Activated CD8-positive, alpha-beta T cell treated with anti-CD3 and anti-CD28 coated beads for 36 hours (primary cell): ENCODE data around the gene ERICH2. TPM values are rescaled to one million over a fixed set of nuclear protein-coding genes. Genes with fewer than 3 reads are reported as not detected.

ENCODE experiments used
- ATAC-seq: fragments of 200-7000 bp; cut with Tn5 transposase; one replicate; pipeline ENCODE4 v1.10.0; 2021; ENCODE audit warnings: mild to moderate bottlenecking, moderate library complexity
- CTCF ChIA-PET: fragments of 350-600 bp; sonication (Branson Sonifier 250); formaldehyde crosslinking; loops from one replicate; lab custom pipeline; 2021; ENCODE audit warnings: antibody characterized with exemption; lab: Charles Lee
- POLR2A ChIA-PET: fragments of 350-600 bp; sonication (Branson Sonifier 250); formaldehyde crosslinking; loops from one replicate; lab custom pipeline; 2021; ENCODE audit warnings: antibody characterized with exemption; lab: Charles Lee
- DNase-seq: peaks from one replicate; pipeline ENCODE4 v3.0.0-alpha.2; 2020
- H3K27ac Mint-ChIP-seq: one replicate; pipeline ENCODE4 v1.8.0; 2021; ENCODE audit warnings: mild to moderate bottlenecking, mixed read lengths
- H3K27me3 Mint-ChIP-seq: one replicate; pipeline ENCODE4 v1.8.0; 2021; ENCODE audit warnings: mixed read lengths
- H3K36me3 Mint-ChIP-seq: one replicate; pipeline ENCODE4 v1.8.0; 2021; ENCODE audit warnings: low read depth, mixed read lengths
- H3K4me1 Mint-ChIP-seq: one replicate; pipeline ENCODE4 v1.8.0; 2021; ENCODE audit warnings: low read depth, mixed read lengths
- H3K4me3 Mint-ChIP-seq: one replicate; pipeline ENCODE4 v1.8.0; 2021; ENCODE audit warnings: mild to moderate bottlenecking, moderate library complexity, mixed read lengths
- H3K9me3 Mint-ChIP-seq: one replicate; pipeline ENCODE4 v1.8.0; 2021; ENCODE audit warnings: mixed read lengths
- CTCF ChIP-seq: fragments of 200-600 bp; IDR thresholded peaks from one replicate; pipeline ENCODE4 v1.8.0; 2022; ENCODE audit warnings: antibody characterized with exemption, mild to moderate bottlenecking
- intact Hi-C: fragments of 100-400 bp; cut with micrococcal nuclease; formaldehyde crosslinking; loops from one replicate; pipeline ENCODE4 v1.10.0; 2022
- total RNA-seq, 2 experiments: library from RNA; stranded (reverse); gene quantifications; one replicate each; pipeline ENCODE4 v1.2.3, GENCODE V29; 2021

ERICH2 gene
- total RNA-seq, 2 experiments from 2014 or later, result not detected

- H3K4me3 Mint-ChIP-seq, result peak overlapping the region; percentile 66
- intact Hi-C loops, result loop anchor here (10.0 kb wide), 1 partner anchor 333 kb away; no protein-coding TSS in a partner anchor
- peaks cover 84% of the 10 kb centered on the region for H3K27me3 Mint-ChIP-seq
- no peak for TF ChIP-seq CTCF
- peak; percentile 36 for DNase-seq
- H3K9me3 Mint-ChIP-seq, result no peaks in the 10 kb centered on the region
- H3K4me1 Mint-ChIP-seq, result peaks cover 60% of the 10 kb centered on the region
- CTCF ChIA-PET, result interaction anchor here (1.1 to 6.7 kb wide), 5 partner anchors 55 to 494 kb away, joined by 3 to 50 read pairs (median 8); partner anchors contain the start of gene SP5
- H3K36me3 Mint-ChIP-seq, result no peaks in the 10 kb centered on the region
- POLR2A ChIA-PET, result no interaction called here
- no peak for ATAC-seq
- H3K27ac Mint-ChIP-seq, result no peak overlapping the region
Measured at GRCh38 chr2:170818036-170818751, 48.0 kb downstream of the ERICH2 start.

- Mint-ChIP-seq H3K4me1 (peaks cover 53% of the 10 kb centered on the region), H3K36me3 (no peaks in the 10 kb centered on the region), H3K4me3 (peak overlapping the region; percentile 66), H3K27me3 (peaks cover 82% of the 10 kb centered on the region), H3K9me3 (no peaks in the 10 kb centered on the region), H3K27ac (no peak overlapping the region)
- no peak for TF ChIP-seq CTCF
- ATAC-seq (no peak), DNase-seq (no peak)
- ChIA-PET CTCF (interaction anchor here (1.1 to 2.0 kb wide), 4 partner anchors 54 to 449 kb away, joined by 3 to 10 read pairs (median 6); partner anchors contain the start of gene SP5), POLR2A (interaction anchor here (1.3 kb wide), 1 partner anchor 383 kb away, joined by 6 read pairs; no protein-coding TSS in a partner anchor)
- intact Hi-C loops, result loop anchor here (10.0 kb wide), 1 partner anchor 334 kb away; no protein-coding TSS in a partner anchor
Measured at GRCh38 chr2:170818752-170819470, 48.7 kb downstream of the ERICH2 start.

- CTCF ChIA-PET, result interaction anchor here (0.9 to 3.1 kb wide), 12 partner anchors 7 to 458 kb away, joined by 3 to 20 read pairs (median 5); partner anchors contain the start of genes GORASP2 and SP5
- POLR2A ChIA-PET, result interaction anchor here (1.3 kb wide), 1 partner anchor 384 kb away, joined by 6 read pairs; no protein-coding TSS in a partner anchor
- H3K36me3 Mint-ChIP-seq, result no peaks in the 10 kb centered on the region
- no peak for TF ChIP-seq CTCF
- intact Hi-C loops, result loop anchor here (10.0 kb wide), 1 partner anchor 335 kb away; no protein-coding TSS in a partner anchor
- no peaks in the 10 kb centered on the region for H3K9me3 Mint-ChIP-seq
- H3K4me3 Mint-ChIP-seq, result peak overlapping the region; percentile 55
- no peak overlapping the region for H3K27ac Mint-ChIP-seq
- ATAC-seq, result no peak
- H3K27me3 Mint-ChIP-seq, result peaks cover 82% of the 10 kb centered on the region
- H3K4me1 Mint-ChIP-seq, result peaks cover 50% of the 10 kb centered on the region
- no peak for DNase-seq
Measured at GRCh38 chr2:170819680-170820664, 49.8 kb downstream of the ERICH2 start.

- ATAC-seq (no peak), DNase-seq (no peak)
- TF ChIP-seq CTCF, result no peak
- peaks cover 81% of the 10 kb centered on the region for H3K27me3 Mint-ChIP-seq
- CTCF ChIA-PET, result interaction anchor here (0.9 to 3.1 kb wide), 16 partner anchors 8 to 459 kb away, joined by 3 to 20 read pairs (median 5); partner anchors contain the start of genes ERICH2 and GORASP2
- intact Hi-C loops, result no loop called here
- H3K9me3 Mint-ChIP-seq, result no peaks in the 10 kb centered on the region
- no peaks in the 10 kb centered on the region for H3K36me3 Mint-ChIP-seq
- POLR2A ChIA-PET, result no interaction called here
- peaks cover 44% of the 10 kb centered on the region for H3K4me1 Mint-ChIP-seq
- peak overlapping the region; percentile 55 for H3K4me3 Mint-ChIP-seq
- no peak overlapping the region for H3K27ac Mint-ChIP-seq
Measured at GRCh38 chr2:170820757-170821530, 50.8 kb downstream of the ERICH2 start.
